Muscle of back (tissue), 13 donors: ENCODE results near the gene C21orf91. TPM values are rescaled to one million over a fixed set of nuclear protein-coding genes. Genes with fewer than 3 reads are reported as not detected.

Experiments
- DNase-seq, 3 donors: peaks; one replicate each; pipeline versions ENCODE4 v3.0.0 to v3.0.0-alpha.2; 2013
- long read RNA-seq, 9 donors: transcript quantifications; one replicate each; lab custom pipeline, GENCODE V29; 2026
- polyA plus RNA-seq, 10 donors: library from polyadenylated mRNA; unstranded; fragments of 120-200 nt; gene quantifications; one replicate each; pipeline ENCODE4 v1.2.1, GENCODE V29; 2013; ENCODE audit not compliant: insufficient read length in 10 of 10

The C21orf91 gene
- 10 to 100 TPM; 13.4 to 21.7 (median 16.9) TPM for polyA plus RNA-seq
- long read RNA-seq, donor 1, full-length matches to known transcripts = 2 of 7 reads
- long read RNA-seq, donor 1, partial matches to known transcripts = 5 of 7 reads
- long read RNA-seq, donor 1, other reads (novel, unspliced or antisense) = 0 of 7 reads
- long read RNA-seq, donor 2, partial matches to known transcripts = 0 of 1 reads
- long read RNA-seq, donor 2, other reads (novel, unspliced or antisense) = 0 of 1 reads
- long read RNA-seq, donor 3 = 0 reads
- long read RNA-seq, donor 4, full-length matches to known transcripts = 4 of 4 reads
- long read RNA-seq, donor 4, partial matches to known transcripts = 0 of 4 reads
- long read RNA-seq, donor 4, other reads (novel, unspliced or antisense) = 0 of 4 reads
- long read RNA-seq, donor 5, full-length matches to known transcripts = 3 of 3 reads
- long read RNA-seq, donor 5, partial matches to known transcripts = 0 of 3 reads
- long read RNA-seq, donor 5, other reads (novel, unspliced or antisense) = 0 of 3 reads
- long read RNA-seq, donor 6, full-length matches to known transcripts = 3 of 3 reads
- long read RNA-seq, donor 6, partial matches to known transcripts = 0 of 3 reads
- long read RNA-seq, donor 6, other reads (novel, unspliced or antisense) = 0 of 3 reads
- long read RNA-seq, donor 7, full-length matches to known transcripts = 1 of 1 reads
- long read RNA-seq, donor 7, partial matches to known transcripts = 0 of 1 reads
- long read RNA-seq, donor 7, other reads (novel, unspliced or antisense) = 0 of 1 reads
- long read RNA-seq, donor 8, full-length matches to known transcripts = 1 of 1 reads
- long read RNA-seq, donor 8, partial matches to known transcripts = 0 of 1 reads
- long read RNA-seq, donor 8, other reads (novel, unspliced or antisense) = 0 of 1 reads
- long read RNA-seq, donor 9 = 0 reads

- DNase-seq = peak; percentile 87 to 98 (median 93)
Observed at GRCh38 chr21:17819114-17819876, at the start of gene C21orf91. C21orf91 (minus strand) TSS chr21:17819356; CDS start chr21:17818318, 1,038 bp downstream.

- DNase-seq = no peak
Observed at GRCh38 chr21:17866590-17866989, 47.4 kb upstream of the C21orf91 start.

DNA sequence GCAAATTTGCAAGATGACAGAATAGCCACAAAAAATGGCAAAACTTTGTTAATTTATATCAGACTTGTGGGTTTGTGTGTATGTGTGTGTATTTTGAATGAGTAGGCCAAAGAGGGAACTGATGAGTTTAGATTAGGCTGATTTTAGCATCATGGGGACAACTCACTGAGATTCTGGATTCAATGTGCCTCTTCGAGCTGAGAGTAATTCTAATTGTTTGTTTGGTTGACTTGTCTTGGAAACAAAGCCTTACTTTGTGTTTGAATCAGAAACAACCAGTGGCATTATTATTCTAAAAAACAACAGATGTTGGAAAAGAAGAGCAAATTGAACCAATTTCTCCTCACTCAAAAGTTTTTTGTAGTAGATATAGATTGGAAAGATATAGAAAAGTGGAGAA, 40.5 kb upstream of the C21orf91 start:
- no peak for DNase-seq

- no peak for DNase-seq
Observed at GRCh38 chr21:17858747-17859146, 39.6 kb upstream of the C21orf91 start.

- no peak for DNase-seq
Observed at GRCh38 chr21:17854745-17855144, 35.6 kb upstream of the C21orf91 start.

GRCh38 chr21:17853393-17854275, 34.5 kb upstream of the C21orf91 start:
- DNase-seq = no peak

- DNase-seq = peak; percentile 6 to 80 (median 7)
Observed at GRCh38 chr21:17848228-17848627, 29.1 kb upstream of the C21orf91 start.

DNA sequence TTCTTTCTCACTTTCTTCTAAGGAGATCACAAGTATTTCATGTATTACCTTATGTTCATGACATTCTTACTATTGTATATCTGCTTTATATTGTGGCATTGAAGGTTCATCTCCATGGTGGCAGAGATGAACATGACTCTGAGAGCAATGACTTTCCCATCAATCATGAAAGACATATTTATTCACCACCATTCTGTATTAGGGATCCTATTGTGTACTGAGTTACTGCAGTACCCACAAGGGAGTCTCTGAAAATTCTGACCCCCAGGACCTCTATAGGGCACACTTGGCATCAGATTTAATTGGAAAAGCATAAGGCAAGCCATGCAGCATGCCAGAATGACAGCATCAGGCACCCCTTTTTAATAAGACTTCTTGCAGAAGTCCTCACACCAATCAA, 21.9 kb upstream of the C21orf91 start:
- DNase-seq = no peak

- no peak for DNase-seq
Observed at GRCh38 chr21:17834639-17835354, 15.6 kb upstream of the C21orf91 start.

GRCh38 chr21:17829472-17829871, 10.3 kb upstream of the C21orf91 start:
- no peak for DNase-seq

GRCh38 chr21:17828223-17828622, 9.1 kb upstream of the C21orf91 start:
- no peak for DNase-seq

DNA sequence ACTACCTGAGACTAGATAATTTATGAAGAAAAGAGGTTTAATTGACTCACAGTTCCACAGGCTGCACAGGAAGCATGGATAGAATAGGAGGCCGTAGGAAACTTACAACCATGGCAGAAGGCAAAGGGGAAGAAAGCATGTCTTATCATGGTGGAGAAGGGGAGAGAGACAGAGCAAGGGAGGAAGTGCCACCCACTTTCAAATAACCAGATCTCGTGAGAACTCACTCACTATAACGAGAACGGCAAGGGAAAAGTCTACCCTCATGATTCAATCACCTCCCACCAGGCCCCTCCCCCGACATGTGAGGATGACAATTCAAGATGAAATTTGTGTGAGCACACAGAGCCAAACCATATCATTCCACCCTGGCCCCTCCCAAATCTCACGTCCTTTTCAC, 4.7 kb upstream of the C21orf91 start:
- DNase-seq = no peak

- DNase-seq = no peak
Observed at GRCh38 chr21:17821121-17821520, 2.0 kb upstream of the C21orf91 start.

GRCh38 chr21:17819877-17820229, 697 bp upstream of the C21orf91 start:
- DNase-seq = no peak

DNA sequence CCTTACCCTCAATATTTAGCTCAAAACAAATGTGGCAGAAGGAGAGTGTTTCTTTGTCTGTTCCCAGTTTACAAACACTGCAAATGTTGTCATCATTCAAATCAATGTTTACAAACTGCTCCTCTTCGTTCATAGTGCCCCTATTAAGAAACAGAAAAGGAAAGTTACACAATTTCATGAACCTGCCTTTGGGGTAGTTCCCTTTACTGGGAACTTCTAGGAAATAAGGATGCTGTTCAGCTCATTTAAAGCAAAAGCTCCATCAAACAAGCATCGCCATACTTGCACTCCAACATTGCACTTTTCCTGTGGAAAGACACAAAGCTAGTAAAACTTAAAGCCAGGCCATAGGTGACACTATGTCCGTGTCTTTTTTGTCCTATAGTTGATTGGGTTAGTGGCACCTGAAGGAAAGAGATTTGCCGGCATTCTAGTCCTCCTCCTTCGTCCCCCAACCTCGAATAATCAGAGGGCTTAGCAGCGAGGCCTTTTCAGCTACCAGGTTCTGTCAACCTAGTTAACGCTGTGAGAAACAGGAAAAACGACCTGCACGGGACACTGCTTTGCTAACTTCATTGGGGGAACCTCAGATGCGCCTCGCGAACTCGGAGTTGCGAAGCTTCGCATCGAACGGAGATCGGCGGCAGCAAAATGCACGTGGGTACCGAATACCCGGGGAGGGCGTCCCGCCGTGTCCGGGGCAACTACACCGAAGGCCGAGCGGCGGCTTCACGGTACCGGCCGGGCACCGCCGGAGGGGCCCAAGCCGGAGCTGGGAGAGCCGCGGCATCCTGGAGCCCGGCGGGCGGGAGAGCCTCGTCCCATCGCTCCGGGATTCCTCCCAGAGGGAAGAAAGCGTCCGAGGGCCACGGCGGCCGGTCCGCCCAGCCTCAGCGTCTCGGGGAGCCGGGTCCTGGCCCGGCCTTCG, 706 bp downstream of the C21orf91 start:
- peak in 2 of 3 donors; percentile 47 to 65 for DNase-seq

GRCh38 chr21:17813353-17813752, 5.8 kb downstream of the C21orf91 start:
- no peak for DNase-seq

DNA sequence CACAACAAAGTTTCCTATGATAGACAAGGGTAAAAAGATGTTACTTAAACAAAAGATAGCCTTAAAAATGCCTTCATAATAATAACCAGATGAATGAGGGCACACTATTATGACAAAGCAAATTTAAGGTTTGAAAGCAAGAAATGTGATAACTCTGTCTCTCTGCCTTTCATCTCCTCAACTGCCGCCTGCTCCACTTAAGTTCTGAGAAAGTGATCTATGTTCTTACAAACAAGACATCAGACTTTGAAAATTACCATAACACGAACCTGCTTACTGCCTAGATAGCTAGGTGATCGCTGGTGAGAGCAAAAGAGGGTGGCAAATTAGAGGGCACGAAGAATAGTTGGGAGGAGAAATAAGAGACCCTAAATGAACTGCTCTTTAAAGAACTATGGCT, 13.2 kb downstream of the C21orf91 start:
- DNase-seq = no peak

- no peak for DNase-seq
Observed at GRCh38 chr21:17803536-17803935, 15.6 kb downstream of the C21orf91 start.

DNA sequence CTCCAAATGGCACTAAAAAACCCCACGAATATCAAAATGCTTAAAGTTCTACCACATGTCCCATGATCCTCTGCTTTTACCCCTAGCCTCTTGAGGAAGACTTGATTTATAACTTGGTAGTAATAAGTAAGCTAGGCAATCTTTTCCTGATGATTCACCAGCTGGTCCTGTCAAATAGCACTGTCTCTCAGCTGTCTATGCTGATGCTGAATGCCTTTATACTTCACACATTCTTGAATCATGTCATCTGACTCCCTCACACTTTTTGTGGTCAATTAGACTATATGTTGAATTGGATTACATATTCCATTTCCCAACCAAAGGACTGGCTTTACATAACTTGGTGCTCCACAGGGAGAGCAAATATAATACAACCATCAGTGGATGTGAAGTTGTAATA, 16.6 kb downstream of the C21orf91 start:
- peak in 1 of 3 donors; percentile 71 for DNase-seq
